Right lobe of liver (tissue), 4 donors: Measurements from ENCODE around the gene TBCB.

Experiments
- POLR2A ChIP-seq: fragments of 450-650 bp; IDR thresholded peaks from one replicate; pipeline ENCODE4 v1.6.1; 2017; ENCODE audit warnings: antibody characterized with exemption, mild to moderate bottlenecking
- TF ChIP-seq, protein P1 (sequence below), 4 donors: fragments of 200-600 bp in 3 of 4; fragments of 450-650 bp in 1 of 4; IDR thresholded peaks; one replicate each; pipeline versions ENCODE4 v1.5.1 to v1.8.0; 2016 to 2022; ENCODE audit warnings: antibody characterized with exemption in 4 of 4, mild to moderate bottlenecking in 2 of 4
- donor health status: DM: no; HTN: no; CAD: no.
- donor health status: DM: no; HTN: no; CAD: no.
- donor health status: DM: no; HTN: yes; CAD: no.

DNA sequence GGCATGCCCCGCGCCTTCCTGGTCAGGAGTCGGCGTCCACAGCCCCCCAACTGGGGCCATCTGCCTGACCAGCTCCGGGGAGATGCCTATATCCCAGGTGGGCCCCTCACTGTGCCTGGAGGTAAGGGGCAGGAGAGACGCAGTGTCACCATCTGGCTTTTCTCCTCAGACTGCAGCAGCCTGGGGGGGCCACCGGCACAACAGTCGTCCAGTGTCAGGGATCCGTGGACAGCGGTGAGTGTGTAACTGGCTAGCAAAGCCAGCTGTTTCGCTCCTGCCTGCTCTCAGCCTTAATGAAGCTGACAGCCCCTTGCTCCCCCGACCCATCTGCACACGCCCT, 4.1 kb upstream of the TBCB start:
- TF ChIP-seq, protein P1, sequence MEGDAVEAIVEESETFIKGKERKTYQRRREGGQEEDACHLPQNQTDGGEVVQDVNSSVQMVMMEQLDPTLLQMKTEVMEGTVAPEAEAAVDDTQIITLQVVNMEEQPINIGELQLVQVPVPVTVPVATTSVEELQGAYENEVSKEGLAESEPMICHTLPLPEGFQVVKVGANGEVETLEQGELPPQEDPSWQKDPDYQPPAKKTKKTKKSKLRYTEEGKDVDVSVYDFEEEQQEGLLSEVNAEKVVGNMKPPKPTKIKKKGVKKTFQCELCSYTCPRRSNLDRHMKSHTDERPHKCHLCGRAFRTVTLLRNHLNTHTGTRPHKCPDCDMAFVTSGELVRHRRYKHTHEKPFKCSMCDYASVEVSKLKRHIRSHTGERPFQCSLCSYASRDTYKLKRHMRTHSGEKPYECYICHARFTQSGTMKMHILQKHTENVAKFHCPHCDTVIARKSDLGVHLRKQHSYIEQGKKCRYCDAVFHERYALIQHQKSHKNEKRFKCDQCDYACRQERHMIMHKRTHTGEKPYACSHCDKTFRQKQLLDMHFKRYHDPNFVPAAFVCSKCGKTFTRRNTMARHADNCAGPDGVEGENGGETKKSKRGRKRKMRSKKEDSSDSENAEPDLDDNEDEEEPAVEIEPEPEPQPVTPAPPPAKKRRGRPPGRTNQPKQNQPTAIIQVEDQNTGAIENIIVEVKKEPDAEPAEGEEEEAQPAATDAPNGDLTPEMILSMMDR (IDR thresholded peaks at IDR 0.05): no peak
- TF ChIP-seq POLR2A: no peak
